GM18520 (cell line): ENCODE data around the gene PLEKHA5.
"Not testable (repeated sequence)": the region's sequence is repeated elsewhere in the genome, so short reads cannot be mapped to it uniquely, and the experiment has no call there.

ENCODE experiments used
- ATAC-seq: cut with Tn5 transposase; IDR thresholded peaks from one replicate; pipeline ENCODE4 v1.9.1; 2021; ENCODE audit not compliant: unreplicated experiment

Gene PLEKHA5

DNA sequence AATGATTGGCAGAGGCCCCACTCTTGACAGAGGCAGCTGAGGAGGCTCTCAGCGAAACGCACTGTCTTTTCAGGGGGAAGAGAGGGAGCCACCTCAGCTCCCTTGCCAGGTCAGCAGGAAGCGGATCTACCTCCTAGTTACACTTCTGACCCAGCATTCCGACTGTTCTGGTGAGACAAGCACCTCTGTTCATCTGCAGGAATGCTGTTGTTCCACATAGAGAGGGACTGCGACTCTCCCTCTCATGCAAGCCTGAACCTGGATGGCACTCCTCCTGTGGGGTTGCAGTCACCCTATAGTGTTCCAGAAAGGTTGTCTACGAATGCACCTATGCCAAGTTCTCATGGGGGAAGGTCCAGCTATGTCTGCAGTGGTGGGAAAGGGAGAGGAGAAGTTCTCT lies 272.7 kb downstream of the PLEKHA5 start:
- no peak for ATAC-seq

DNA sequence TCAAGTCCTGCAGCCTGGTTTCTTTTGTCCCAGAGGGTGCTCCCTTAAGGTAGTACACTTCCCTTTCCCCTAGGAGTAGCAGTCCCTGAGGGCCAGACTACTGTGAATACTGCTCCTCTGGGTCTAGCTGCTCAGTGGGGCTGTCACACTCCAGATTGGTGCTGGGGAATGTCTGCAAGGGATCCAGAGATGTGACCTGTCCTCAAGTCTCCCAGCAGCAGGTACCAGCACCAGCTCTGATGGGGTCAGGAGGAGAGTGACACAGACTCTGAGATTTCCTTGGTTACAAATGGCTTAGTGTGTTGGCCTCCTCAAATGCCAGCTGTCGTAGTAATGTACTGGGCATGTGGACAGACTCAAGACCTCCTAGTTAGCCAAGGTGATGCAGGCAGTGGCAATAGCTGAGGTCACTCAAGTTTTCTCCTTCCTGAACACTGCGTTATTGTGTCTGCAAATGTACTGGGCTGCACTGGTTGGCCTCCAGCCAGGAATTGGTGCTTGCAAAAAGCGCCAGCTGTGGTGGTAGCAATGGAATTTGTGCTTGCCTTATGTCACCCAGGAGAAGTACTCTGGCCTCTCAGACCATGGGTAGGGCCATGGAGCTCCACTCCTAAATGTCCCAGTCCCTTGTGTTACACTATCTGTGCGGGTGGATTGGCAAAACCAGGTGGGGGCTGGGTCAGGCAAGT lies 273.4 kb downstream of the PLEKHA5 start:
- no peak for ATAC-seq

GRCh38 chr12:19404242-19404880 lies 274.8 kb downstream of the PLEKHA5 start:
- ATAC-seq: no peak

GRCh38 chr12:19409376-19409775 lies 279.8 kb downstream of the PLEKHA5 start:
- ATAC-seq: no peak

DNA sequence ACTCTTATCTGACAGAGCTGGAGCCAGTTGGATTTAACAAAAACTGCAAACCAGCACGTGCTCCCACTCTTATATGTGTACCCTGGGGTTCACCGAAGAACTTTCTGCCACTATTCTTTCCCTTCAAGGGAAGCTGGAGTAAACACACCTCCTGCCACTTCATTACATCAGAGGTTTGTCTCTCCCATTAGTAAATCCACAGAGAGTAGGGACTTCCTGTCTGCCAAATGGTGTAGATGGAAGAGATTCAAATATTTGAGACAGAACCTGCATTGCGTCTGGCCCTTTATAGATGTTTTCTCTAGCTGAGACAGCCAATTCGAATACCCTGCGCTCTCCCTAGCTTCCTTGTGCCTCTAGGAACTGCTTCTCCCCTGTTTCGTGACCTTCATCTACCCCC lies 280.7 kb downstream of the PLEKHA5 start:
- ATAC-seq: no peak

DNA sequence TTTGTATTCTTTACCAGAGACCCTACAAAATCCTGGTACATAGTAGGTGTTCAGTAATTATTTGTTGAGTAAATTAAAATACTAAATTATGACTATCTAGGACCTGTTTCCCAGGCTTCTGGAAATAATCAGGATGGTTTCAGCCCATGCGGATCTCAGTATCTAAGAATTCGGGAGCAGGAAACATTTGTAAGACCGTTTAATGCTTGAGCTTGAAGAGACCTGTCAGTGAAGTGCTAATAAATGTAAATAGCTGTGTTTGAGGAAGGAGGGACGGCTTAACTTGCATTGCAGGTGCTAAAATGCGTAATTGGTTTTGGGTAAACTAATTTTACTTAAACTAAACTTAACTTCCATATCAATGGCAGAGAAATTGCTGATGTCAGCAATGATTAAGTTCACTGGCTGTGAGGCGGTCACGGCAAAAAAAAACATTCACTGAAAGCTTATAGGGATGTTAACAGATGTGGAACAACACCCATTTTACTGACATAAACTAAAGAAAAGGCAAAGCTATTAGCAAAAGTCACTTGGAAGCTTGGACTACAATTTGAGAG lies 281.2 kb downstream of the PLEKHA5 start:
- ATAC-seq: no peak

DNA sequence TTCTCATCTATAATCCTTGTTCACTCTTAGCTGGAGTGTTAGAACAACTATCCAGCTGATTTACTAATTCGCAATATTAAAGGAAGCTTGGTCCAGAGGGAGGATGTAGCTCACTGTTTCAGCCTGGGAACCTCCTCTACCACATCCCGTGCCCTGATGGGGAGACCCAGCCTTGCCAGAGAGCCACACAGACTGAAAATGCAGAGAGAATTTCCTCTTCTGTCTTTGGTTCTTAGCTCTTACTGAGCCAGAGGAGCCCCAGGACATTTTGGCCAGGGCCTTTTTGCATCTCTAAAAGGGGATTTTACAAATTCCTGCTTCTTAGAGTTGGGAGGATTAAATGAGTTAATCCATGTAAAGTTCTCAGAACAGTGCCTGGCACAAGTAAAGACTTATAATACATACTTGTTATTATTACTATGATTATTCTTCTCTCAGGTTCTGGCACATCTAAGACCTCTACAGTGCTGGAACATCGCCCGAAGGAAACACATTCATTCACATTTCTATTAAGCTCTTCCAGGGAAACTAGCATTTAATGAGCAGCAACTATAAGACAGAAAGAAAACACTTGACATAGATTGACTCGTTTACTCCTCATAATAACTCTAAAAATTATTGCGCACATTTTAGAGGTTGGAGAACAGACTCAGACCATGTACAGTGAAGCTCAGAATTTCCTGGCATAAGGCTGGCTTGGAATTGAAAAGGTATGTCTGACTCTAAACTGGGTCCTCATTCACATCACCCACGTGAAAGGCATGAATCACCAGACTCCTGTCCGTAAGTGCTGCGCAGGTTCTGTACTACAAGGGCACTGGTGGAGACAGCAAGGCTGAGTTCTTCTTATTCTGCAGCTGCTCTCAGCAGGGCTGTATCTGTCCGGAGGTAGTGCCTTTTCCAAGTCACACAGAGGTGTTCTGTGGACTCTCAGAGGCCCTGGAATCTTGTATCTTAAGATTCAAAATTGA lies 282.0 kb downstream of the PLEKHA5 start:
- ATAC-seq: no peak

- ATAC-seq: no peak
These were observed 283.3 kb downstream of the PLEKHA5 start for GRCh38 chr12:19412844-19413243.

GRCh38 chr12:19413582-19413981 lies 284.0 kb downstream of the PLEKHA5 start:
- ATAC-seq: not testable (repeated sequence)

DNA sequence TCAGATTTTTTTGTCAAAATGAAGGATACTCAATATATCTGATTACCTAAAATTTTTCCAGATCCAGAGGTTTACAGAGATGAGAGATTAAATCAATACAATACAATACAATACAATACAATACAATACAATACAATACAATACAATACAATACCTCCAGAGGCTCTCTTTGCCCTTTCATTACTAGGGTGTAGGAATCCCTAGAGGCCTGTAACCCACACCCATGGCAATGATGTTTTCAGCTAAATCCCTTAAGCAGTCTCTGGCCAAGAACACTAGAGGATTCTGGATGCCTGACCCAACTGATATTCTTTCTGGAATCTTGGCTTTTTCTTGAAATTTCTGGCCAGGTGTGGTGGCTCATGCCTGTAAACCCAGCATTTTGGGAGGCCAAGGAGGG lies 286.0 kb downstream of the PLEKHA5 start:
- ATAC-seq: no peak

DNA sequence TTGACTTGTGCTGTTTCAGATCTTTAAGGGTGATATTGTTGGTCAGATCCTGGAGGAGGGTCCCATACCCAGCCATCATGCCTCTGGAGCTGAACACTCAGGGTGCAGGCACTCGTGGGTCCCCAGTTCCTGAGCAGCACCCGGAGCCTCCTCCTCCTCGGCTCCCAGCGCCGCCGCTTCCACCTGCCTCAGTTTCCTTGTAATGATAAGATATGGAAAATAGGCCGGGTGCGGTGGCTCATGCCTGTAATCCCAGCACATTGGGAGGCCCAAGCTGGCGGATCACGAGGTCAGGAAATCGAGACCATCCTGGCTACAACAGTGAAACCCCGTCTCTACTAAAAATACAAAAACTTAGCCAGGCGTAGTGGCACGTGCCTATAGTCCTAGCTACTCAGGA lies 289.6 kb downstream of the PLEKHA5 start:
- no peak for ATAC-seq

DNA sequence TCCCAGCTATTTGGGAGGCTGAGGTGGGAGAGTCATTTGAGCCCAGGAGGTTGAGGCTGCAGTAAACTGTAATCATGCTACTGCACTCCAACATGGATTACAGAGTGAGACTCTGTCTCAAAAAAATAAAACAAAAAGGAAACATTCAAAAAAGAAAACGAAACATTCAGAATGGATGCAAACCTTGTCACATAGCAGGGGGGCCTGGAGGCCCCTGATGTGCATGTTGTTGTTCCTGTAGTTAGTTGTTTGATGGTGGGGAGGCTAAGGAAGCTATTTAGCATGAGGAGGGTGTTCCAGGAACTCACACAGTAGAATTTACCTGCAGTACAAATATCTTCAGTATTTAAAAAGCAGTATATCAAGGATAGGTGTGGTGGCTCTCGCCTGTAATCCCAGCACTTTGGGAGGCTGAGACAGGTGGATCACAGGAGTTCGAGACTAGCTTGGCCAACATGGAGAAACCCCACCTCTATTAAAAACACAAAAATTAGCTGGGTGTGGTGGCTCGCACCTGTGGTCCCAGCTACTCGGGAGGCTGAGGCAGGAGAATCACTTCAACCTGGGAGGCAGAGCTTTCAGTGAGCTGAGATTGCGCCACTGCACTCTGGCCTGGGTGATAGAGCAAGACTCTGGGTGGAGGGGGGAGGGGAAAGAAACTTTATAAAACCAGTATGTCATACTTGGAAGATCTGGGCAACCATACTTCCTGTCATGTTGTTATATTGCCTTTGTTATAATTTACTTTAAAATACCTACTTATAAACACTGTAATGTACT lies 292.2 kb downstream of the PLEKHA5 start:
- no peak for ATAC-seq

- no peak for ATAC-seq
These were observed 293.8 kb downstream of the PLEKHA5 start for GRCh38 chr12:19423166-19423930.
